ENCODE measurements around the gene SLC30A4. TPM values are rescaled to one million over a fixed set of nuclear protein-coding genes. Genes with fewer than 3 reads are reported as not detected.
"Not testable (repeated sequence)": the region's sequence is repeated elsewhere in the genome, so short reads cannot be mapped to it uniquely, and the experiment has no call there.

SLC30A4 gene
- total and polyA plus RNA-seq, 5 donors: 2.7 to 5.6 (median 5.1) TPM

- H3K4me3 ChIP-seq (ENCODE audit: low read length): no peak overlapping the region
- 91% methylated on average over 1 of the region's 1 CpG for WGBS
- H3K4me1 ChIP-seq (ENCODE audit: control insufficient read depth, insufficient read depth, low read length): no peaks in the 10 kb centered on the region
- intact Hi-C loops (cut with DNase I): no loop called here
- no peaks in the 10 kb centered on the region for H3K9me3 ChIP-seq (ENCODE audit: control insufficient read depth, low read length)
- no peak for ATAC-seq
- H3K27ac ChIP-seq (ENCODE audit: low read length): no peak overlapping the region
- DNase-seq: no peak
- no peaks in the 10 kb centered on the region for H3K27me3 ChIP-seq (ENCODE audit: control insufficient read depth, insufficient read depth)
These were observed 18.0 kb upstream of the SLC30A4 start for GRCh38 chr15:45540531-45540930.

DNA sequence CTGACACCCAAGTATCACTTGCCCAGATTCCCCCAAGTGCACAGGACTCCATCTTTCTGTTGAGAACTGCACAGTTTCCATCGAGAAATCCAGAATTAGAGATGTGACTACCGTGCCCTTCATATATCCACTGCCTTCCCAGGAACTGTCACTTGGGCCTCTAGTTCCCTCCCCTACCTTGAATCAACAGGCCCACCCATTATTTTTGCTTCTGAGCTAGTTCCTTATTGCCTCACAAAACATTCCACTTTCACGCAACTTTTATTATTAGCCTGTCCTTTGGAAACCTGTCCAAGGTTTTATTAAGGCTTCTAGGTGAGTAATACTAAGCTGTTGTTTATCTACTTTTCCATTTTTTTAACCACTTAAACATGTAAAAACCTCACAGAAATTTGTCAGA is 17.1 kb upstream of the SLC30A4 start:
- intact Hi-C loops (cut with DNase I): no loop called here
- Histone ChIP-seq H3K4me1 (ENCODE audit: control insufficient read depth, insufficient read depth, low read length) (no peaks in the 10 kb centered on the region), H3K4me3 (ENCODE audit: low read length) (no peak overlapping the region), H3K9me3 (ENCODE audit: control insufficient read depth, low read length) (no peaks in the 10 kb centered on the region), H3K27ac (ENCODE audit: low read length) (no peak overlapping the region), H3K27me3 (ENCODE audit: control insufficient read depth, insufficient read depth) (no peaks in the 10 kb centered on the region)
- 95% methylated on average over 3 of the region's 3 CpGs for WGBS
- no peak for DNase-seq
- no peak for ATAC-seq

GRCh38 chr15:45536934-45537333 is 14.4 kb upstream of the SLC30A4 start:
- no peak for ATAC-seq
- Histone ChIP-seq H3K27me3 (ENCODE audit: control insufficient read depth, insufficient read depth) (no peaks in the 10 kb centered on the region), H3K9me3 (ENCODE audit: control insufficient read depth, low read length) (no peaks in the 10 kb centered on the region), H3K4me1 (ENCODE audit: control insufficient read depth, insufficient read depth, low read length) (no peaks in the 10 kb centered on the region), H3K27ac (ENCODE audit: low read length) (no peak overlapping the region), H3K4me3 (ENCODE audit: low read length) (no peak overlapping the region)
- 45% methylated on average over 3 of the region's 3 CpGs for WGBS
- no peak for DNase-seq
- intact Hi-C loops (cut with DNase I): no loop called here

DNA sequence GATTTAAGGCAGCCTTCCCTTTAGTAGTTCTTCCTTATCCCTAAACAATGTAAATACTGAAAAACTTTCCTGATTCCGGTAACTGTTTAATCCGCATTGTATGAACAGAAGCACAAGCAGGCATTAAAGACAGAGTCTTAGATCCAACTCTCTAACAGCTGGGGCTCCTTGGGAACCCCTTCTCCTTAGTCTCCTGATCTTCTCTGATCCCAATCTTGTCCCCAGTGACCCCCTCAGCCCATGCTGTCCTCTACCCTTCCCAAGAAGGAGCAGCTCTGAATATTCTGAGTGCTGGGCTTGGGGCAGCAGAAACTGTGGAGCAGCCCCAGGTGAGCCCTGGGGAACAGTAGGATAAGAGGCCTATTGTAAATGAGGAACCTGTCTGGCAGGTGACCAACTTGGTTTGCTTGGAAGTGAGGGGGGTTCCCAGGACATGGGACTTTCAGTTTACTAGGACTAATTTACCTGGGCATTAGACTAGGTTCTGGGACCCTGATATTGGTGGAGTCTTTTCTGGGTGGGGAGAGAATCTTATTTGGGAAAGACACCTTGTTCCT is 13.0 kb upstream of the SLC30A4 start:
- Histone ChIP-seq H3K4me3 (ENCODE audit: low read length) (no peak overlapping the region), H3K27me3 (ENCODE audit: control insufficient read depth, insufficient read depth) (no peaks in the 10 kb centered on the region), H3K9me3 (ENCODE audit: control insufficient read depth, low read length) (no peaks in the 10 kb centered on the region), H3K4me1 (ENCODE audit: control insufficient read depth, insufficient read depth, low read length) (no peaks in the 10 kb centered on the region), H3K27ac (ENCODE audit: low read length) (no peak overlapping the region)
- ATAC-seq (no peak), DNase-seq (no peak)
- intact Hi-C loops (cut with DNase I): no loop called here
- WGBS: 96% methylated on average over 2 of the region's 2 CpGs

DNA sequence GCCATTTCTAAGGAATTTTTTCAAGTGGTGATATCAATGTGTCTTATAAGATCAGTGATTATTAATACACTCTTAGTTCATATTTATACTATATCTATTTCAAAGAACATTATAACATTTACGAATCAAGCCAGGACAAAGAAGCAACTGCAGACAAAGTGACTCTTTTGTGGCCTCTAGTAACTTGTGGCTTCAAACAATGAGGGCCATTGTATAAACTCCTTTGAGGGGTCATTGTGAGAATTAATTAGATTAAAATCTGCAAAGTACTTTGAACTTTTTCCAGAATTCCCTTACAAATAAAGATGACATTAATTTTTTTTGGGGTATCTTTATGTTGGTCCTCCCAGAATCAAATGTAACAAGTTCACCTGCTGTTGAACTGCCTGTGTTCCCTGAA is 12.3 kb upstream of the SLC30A4 start:
- Histone ChIP-seq H3K27me3 (ENCODE audit: control insufficient read depth, insufficient read depth) (no peaks in the 10 kb centered on the region), H3K27ac (ENCODE audit: low read length) (no peak overlapping the region), H3K4me1 (ENCODE audit: control insufficient read depth, insufficient read depth, low read length) (no peaks in the 10 kb centered on the region), H3K4me3 (ENCODE audit: low read length) (no peak overlapping the region), H3K9me3 (ENCODE audit: control insufficient read depth, low read length) (no peaks in the 10 kb centered on the region)
- intact Hi-C loops (cut with DNase I): no loop called here
- no peak for DNase-seq
- ATAC-seq: no peak
- 70% methylated on average over 1 of the region's 1 CpG for WGBS

GRCh38 chr15:45532892-45533291 is 10.3 kb upstream of the SLC30A4 start:
- H3K4me1 ChIP-seq (ENCODE audit: control insufficient read depth, insufficient read depth, low read length); H3K4me3 ChIP-seq (ENCODE audit: low read length); H3K9me3 ChIP-seq (ENCODE audit: control insufficient read depth, low read length); DNase-seq; ATAC-seq; H3K27ac ChIP-seq (ENCODE audit: low read length); H3K27me3 ChIP-seq (ENCODE audit: control insufficient read depth, insufficient read depth); intact Hi-C loops (cut with DNase I): not testable (repeated sequence)
- WGBS: 71% methylated on average over 3 of the region's 3 CpGs

DNA sequence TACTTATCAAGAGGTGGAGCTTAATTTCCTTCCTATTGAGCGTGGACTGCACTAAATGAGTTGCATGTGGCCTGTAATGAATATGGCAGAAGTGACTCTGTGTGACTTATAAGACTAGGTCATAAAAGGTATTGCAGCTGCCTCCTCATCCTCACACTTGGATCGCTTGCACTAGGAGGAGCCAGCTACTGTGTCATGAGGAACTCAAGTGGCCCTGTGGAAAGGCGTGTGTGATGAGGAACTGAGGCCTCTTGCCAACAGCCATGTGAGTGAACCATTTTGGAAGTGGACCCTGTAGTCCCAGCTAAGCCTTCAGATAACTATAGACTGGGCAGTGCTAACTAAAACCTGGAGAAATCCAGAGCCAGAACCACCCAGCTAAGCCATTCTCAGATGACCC is 7.1 kb upstream of the SLC30A4 start:
- Histone ChIP-seq H3K27me3 (ENCODE audit: control insufficient read depth, insufficient read depth) (no peaks in the 10 kb centered on the region), H3K4me3 (ENCODE audit: low read length) (no peak overlapping the region), H3K9me3 (ENCODE audit: control insufficient read depth, low read length) (no peaks in the 10 kb centered on the region), H3K4me1 (ENCODE audit: control insufficient read depth, insufficient read depth, low read length) (no peaks in the 10 kb centered on the region), H3K27ac (ENCODE audit: low read length) (no peak overlapping the region)
- peak; percentile 69 to 73 for ATAC-seq
- intact Hi-C loops (cut with DNase I): loop anchor here in 2 of 4 donors (10.0 kb wide), 2 partner anchors 55 to 85 kb away; partner anchors contain the start of gene BLOC1S6 (in 1 of the 2)
- DNase-seq: peak in 1 of 3 donors; percentile 51
- 58% methylated on average over 3 of the region's 3 CpGs for WGBS

GRCh38 chr15:45527086-45527485 is 4.5 kb upstream of the SLC30A4 start:
- intact Hi-C loops (cut with DNase I): loop anchor here in 2 of 4 donors (10.0 kb wide), 2 partner anchors 58 to 88 kb away; partner anchors contain the start of gene BLOC1S6 (in 1 of the 2)
- no peak for DNase-seq
- H3K4me1 ChIP-seq (ENCODE audit: control insufficient read depth, insufficient read depth, low read length): no peaks in the 10 kb centered on the region
- no peak overlapping the region for H3K27ac ChIP-seq (ENCODE audit: low read length)
- H3K9me3 ChIP-seq (ENCODE audit: control insufficient read depth, low read length): no peaks in the 10 kb centered on the region
- H3K4me3 ChIP-seq (ENCODE audit: low read length): no peak overlapping the region
- no peak for ATAC-seq
- 84% methylated on average over 8 of the region's 8 CpGs for WGBS
- no peaks in the 10 kb centered on the region for H3K27me3 ChIP-seq (ENCODE audit: control insufficient read depth, insufficient read depth)

GRCh38 chr15:45523166-45523460 is 558 bp upstream of the SLC30A4 start:
- DNase-seq (no peak), ATAC-seq (no peak)
- H3K4me3 ChIP-seq (ENCODE audit: low read length): peak overlapping the region; percentile 92
- no peaks in the 10 kb centered on the region for H3K27me3 ChIP-seq (ENCODE audit: control insufficient read depth, insufficient read depth)
- no peaks in the 10 kb centered on the region for H3K9me3 ChIP-seq (ENCODE audit: control insufficient read depth, low read length)
- intact Hi-C loops (cut with DNase I): loop anchor here in 3 of 4 donors (5.0 to 10.0 kb wide), 3 partner anchors 62 to 92 kb away; partner anchors contain the start of gene BLOC1S6 (in 2 of the 3)
- WGBS: 25% methylated on average over 7 of the region's 7 CpGs
- H3K4me1 ChIP-seq (ENCODE audit: control insufficient read depth, insufficient read depth, low read length): peaks cover 2% of the 10 kb centered on the region
- peak overlapping the region; percentile 85 for H3K27ac ChIP-seq (ENCODE audit: low read length)

- Histone ChIP-seq H3K27me3 (ENCODE audit: control insufficient read depth, insufficient read depth) (no peaks in the 10 kb centered on the region), H3K4me1 (ENCODE audit: control insufficient read depth, insufficient read depth, low read length) (peaks cover 2% of the 10 kb centered on the region), H3K4me3 (ENCODE audit: low read length) (peak overlapping the region; percentile 92), H3K27ac (ENCODE audit: low read length) (peak overlapping the region; percentile 85), H3K9me3 (ENCODE audit: control insufficient read depth, low read length) (no peaks in the 10 kb centered on the region)
- DNase-seq: no peak
- WGBS: 8% methylated on average over 27 of the region's 27 CpGs
- intact Hi-C loops (cut with DNase I): loop anchor here in 3 of 4 donors (5.0 to 10.0 kb wide), 3 partner anchors 63 to 93 kb away; partner anchors contain the start of gene BLOC1S6 (in 2 of the 3)
- ATAC-seq: peak in 1 of 2 donors; percentile 2
These were observed 793 bp downstream of the SLC30A4 start for GRCh38 chr15:45521596-45522327.

- intact Hi-C loops (cut with DNase I): no loop called here
- Histone ChIP-seq H3K4me3 (ENCODE audit: low read length) (no peak overlapping the region), H3K27me3 (ENCODE audit: control insufficient read depth, insufficient read depth) (no peaks in the 10 kb centered on the region), H3K9me3 (ENCODE audit: control insufficient read depth, low read length) (no peaks in the 10 kb centered on the region), H3K4me1 (ENCODE audit: control insufficient read depth, insufficient read depth, low read length) (no peaks in the 10 kb centered on the region), H3K27ac (ENCODE audit: low read length) (no peak overlapping the region)
- DNase-seq: no peak
- no peak for ATAC-seq
- WGBS: 83% methylated on average over 4 of the region's 4 CpGs
These were observed 11.7 kb downstream of the SLC30A4 start for GRCh38 chr15:45510758-45511280.
